GM23338 (cell line): ENCODE measurements around the gene SPATS2. TPM values are rescaled to one million over a fixed set of nuclear protein-coding genes. Genes with fewer than 3 reads are reported as not detected.

Experiments used
- ATAC-seq: fragments of 200-7000 bp; cut with Tn5 transposase; 3 replicates; pipeline ENCODE4 v1.9.1; 2020
- DNase-seq: peaks from one replicate; pipeline ENCODE4 v3.0.0-alpha.2; 2015; ENCODE audit warnings: low spot score
- H2AFZ ChIP-seq: fragments of 200-600 bp; sonication (generic); 2 replicates; pipeline ENCODE4 v1.8.0; 2016; ENCODE audit warnings: antibody characterized with exemption, mild to moderate bottlenecking, moderate library complexity
- H3F3A ChIP-seq: fragments of 200-600 bp; sonication (generic); replicated peaks from 2 replicates; pipeline ENCODE4 v1.8.0; 2017; ENCODE audit warnings: antibody characterized with exemption, mixed run types, low read depth
- H3K27ac ChIP-seq: fragments of 200-600 bp; sonication (generic); 2 replicates; pipeline ENCODE4 v1.6.1; 2016; ENCODE audit warnings: low read depth
- H3K27me3 ChIP-seq: fragments of 200-600 bp; sonication (generic); 2 replicates; pipeline ENCODE4 v1.8.0; 2016; ENCODE audit warnings: mild to moderate bottlenecking, mixed run types, moderate library complexity; ENCODE audit not compliant: insufficient read depth
- H3K36me3 ChIP-seq: fragments of 200-600 bp; sonication (generic); 2 replicates; pipeline ENCODE4 v1.8.0; 2016; ENCODE audit warnings: mild to moderate bottlenecking; ENCODE audit not compliant: insufficient read depth
- H3K4me1 ChIP-seq: fragments of 200-600 bp; sonication (generic); 2 replicates; pipeline ENCODE4 v1.8.0; 2016; ENCODE audit warnings: mild to moderate bottlenecking, moderate library complexity; ENCODE audit not compliant: insufficient read depth
- H3K4me2 ChIP-seq: fragments of 200-600 bp; sonication (generic); 2 replicates; pipeline ENCODE4 v1.7.1; 2017; ENCODE audit warnings: mixed run types
- H3K4me3 ChIP-seq: fragments of 200-600 bp; sonication (generic); 2 replicates; pipeline ENCODE4 v1.6.1; 2016; ENCODE audit warnings: mixed run types
- H3K79me2 ChIP-seq: fragments of 200-600 bp; sonication (generic); replicated peaks from 2 replicates; pipeline ENCODE4 v1.8.0; 2017; ENCODE audit warnings: mild to moderate bottlenecking; ENCODE audit not compliant: insufficient read depth
- H3K9me2 ChIP-seq: fragments of 200-600 bp; sonication (generic); 2 replicates; pipeline ENCODE4 v1.8.0; 2017; ENCODE audit not compliant: insufficient read depth
- H4K20me1 ChIP-seq: fragments of 200-600 bp; sonication (generic); replicated peaks from 2 replicates; pipeline ENCODE4 v1.8.0; 2017; ENCODE audit warnings: mild to moderate bottlenecking; ENCODE audit not compliant: insufficient read depth
- H3K27ac Mint-ChIP-seq: 2 replicates; pipeline ENCODE4 v1.8.0; 2020; ENCODE audit warnings: inconsistent platforms, mild to moderate bottlenecking, moderate library complexity, mixed read lengths
- H3K27me3 Mint-ChIP-seq: 3 replicates; pipeline ENCODE4 v1.8.0; 2022; ENCODE audit warnings: low read depth, mild to moderate bottlenecking, moderate library complexity, mixed read lengths, inconsistent platforms; ENCODE audit not compliant: insufficient read depth, poor library complexity
- H3K36me3 Mint-ChIP-seq: 3 replicates; pipeline ENCODE4 v1.8.0; 2021; ENCODE audit warnings: low read depth, mild to moderate bottlenecking, inconsistent platforms, moderate library complexity, mixed read lengths
- H3K4me1 Mint-ChIP-seq: 3 replicates; pipeline ENCODE4 v1.8.0; 2020; ENCODE audit warnings: mild to moderate bottlenecking, inconsistent platforms, mixed read lengths
- H3K4me3 Mint-ChIP-seq: 3 replicates; pipeline ENCODE4 v1.8.0; 2021; ENCODE audit warnings: moderate library complexity, mild to moderate bottlenecking, inconsistent platforms, mixed read lengths
- H3K9me3 Mint-ChIP-seq: 3 replicates; pipeline ENCODE4 v1.8.0; 2020; ENCODE audit warnings: moderate library complexity, mild to moderate bottlenecking, inconsistent platforms, mixed read lengths
- ETS1 ChIP-seq: IDR thresholded peaks from 2 replicates; pipeline ENCODE4 v1.6.1; 2016; ENCODE audit warnings: antibody characterized with exemption
- EZH2 ChIP-seq: fragments of 200-600 bp; sonication (generic); IDR thresholded peaks from one replicate; pipeline ENCODE4 v1.8.0; 2017; ENCODE audit warnings: antibody characterized with exemption, mild to moderate bottlenecking, low read depth; ENCODE audit not compliant: unreplicated experiment
- ZNF462 ChIP-seq: fragments of 250-450 bp; sonication (Bioruptor Pico); IDR thresholded peaks from 2 replicates; pipeline ENCODE4 v1.5.0; 2020; ENCODE audit warnings: mild to moderate bottlenecking, moderate library complexity
- polyA plus RNA-seq: library from polyadenylated mRNA; unstranded; fragments of >200 nt; fragmentation: Nextera tagmentation; extraction: Ambion mirVana; gene quantifications from 2 replicates; pipeline ENCODE4 v1.2.1, GENCODE V29; 2016
- total RNA-seq: library from RNA; depleted of rRNA; stranded (reverse); fragments of >200 nt; shearing (Covaris generic); gene quantifications from 2 replicates; pipeline ENCODE4 v1.2.3, GENCODE V29; 2014
- TF ChIP-seq, protein P1 (sequence below): IDR thresholded peaks from one replicate; pipeline ENCODE4 v1.6.1; 2018; ENCODE audit warnings: antibody characterized with exemption; ENCODE audit not compliant: unreplicated experiment

Gene SPATS2
- total and polyA plus RNA-seq, 2 experiments from 2014 or later, result 20.6 to 61.0 TPM

DNA sequence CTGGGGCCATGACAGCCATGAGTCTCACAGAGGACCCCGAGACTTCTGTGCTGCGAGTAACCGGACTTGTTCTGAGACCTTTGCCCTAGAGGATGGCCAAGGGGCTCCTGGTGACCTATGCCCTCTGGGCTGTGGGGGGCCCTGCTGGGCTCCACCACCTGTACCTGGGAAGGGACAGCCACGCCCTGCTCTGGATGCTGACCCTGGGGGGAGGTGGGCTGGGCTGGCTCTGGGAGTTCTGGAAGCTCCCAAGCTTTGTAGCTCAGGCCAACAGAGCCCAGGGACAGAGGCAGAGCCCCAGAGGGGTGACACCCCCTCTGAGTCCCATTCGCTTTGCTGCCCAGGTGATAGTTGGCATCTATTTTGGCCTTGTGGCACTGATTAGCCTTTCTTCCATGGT lies 18.5 kb upstream of the SPATS2 start:
- Histone ChIP-seq H2AFZ (no peak overlapping the region), H3K9me2 (no peaks in the 10 kb centered on the region), H3K36me3 (no peaks in the 10 kb centered on the region), H3K27me3 (peaks cover 88% of the 10 kb centered on the region), H3F3A (peaks cover 10% of the 10 kb centered on the region; the same call in 1 of the 2 replicates), H3K27ac (no peak overlapping the region), H3K4me1 (peaks cover 9% of the 10 kb centered on the region; the same call in 1 of the 2 replicates), H3K4me3 (no peak overlapping the region), H3K79me2 (no peaks in the 10 kb centered on the region), H4K20me1 (peaks cover 12% of the 10 kb centered on the region), H3K4me2 (no peak overlapping the region)
- no peaks in the 10 kb centered on the region for H3K36me3 Mint-ChIP-seq
- TF ChIP-seq ETS1, result no peak
- ATAC-seq (no peak), DNase-seq (no peak)
- peaks cover 19% of the 10 kb centered on the region for H3K4me1 Mint-ChIP-seq
- no peak overlapping the region for H3K4me3 Mint-ChIP-seq
- peaks cover 64% of the 10 kb centered on the region for H3K27me3 Mint-ChIP-seq
- H3K9me3 Mint-ChIP-seq, result peaks cover 3% of the 10 kb centered on the region; the same call in 2 of the 3 replicates
- no peak overlapping the region for H3K27ac Mint-ChIP-seq

DNA sequence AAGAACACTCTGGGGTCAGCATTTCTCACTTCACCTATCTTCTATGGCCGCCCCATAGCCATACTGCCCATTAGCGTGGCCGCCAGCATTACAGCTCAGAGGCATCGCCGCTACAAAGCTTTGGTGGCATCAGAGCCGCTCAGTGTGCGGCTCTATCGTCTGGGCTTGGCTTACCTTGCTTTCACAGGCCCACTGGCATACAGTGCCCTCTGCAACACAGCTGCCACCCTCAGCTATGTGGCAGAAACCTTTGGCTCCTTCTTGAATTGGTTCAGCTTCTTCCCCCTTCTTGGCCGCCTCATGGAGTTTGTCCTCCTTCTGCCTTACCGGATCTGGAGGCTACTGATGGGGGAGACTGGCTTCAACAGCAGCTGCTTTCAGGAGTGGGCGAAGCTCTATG lies 18.0 kb upstream of the SPATS2 start:
- Histone ChIP-seq H3K36me3 (no peaks in the 10 kb centered on the region), H3K9me2 (no peaks in the 10 kb centered on the region), H3K4me3 (no peak overlapping the region), H2AFZ (no peak overlapping the region), H3K4me2 (no peak overlapping the region), H3K4me1 (peaks cover 9% of the 10 kb centered on the region; the same call in 1 of the 2 replicates), H3K27me3 (peaks cover 88% of the 10 kb centered on the region), H3F3A (0 out of 2 replicates have a peak, but pooled peaks cover 7% of the 10 kb centered on the region), H4K20me1 (peaks cover 8% of the 10 kb centered on the region), H3K27ac (no peak overlapping the region), H3K79me2 (no peaks in the 10 kb centered on the region)
- ATAC-seq (no peak), DNase-seq (no peak)
- Mint-ChIP-seq H3K9me3 (peaks cover 3% of the 10 kb centered on the region; the same call in 2 of the 3 replicates), H3K4me3 (no peak overlapping the region), H3K4me1 (peaks cover 19% of the 10 kb centered on the region), H3K36me3 (no peaks in the 10 kb centered on the region), H3K27me3 (peaks cover 59% of the 10 kb centered on the region), H3K27ac (no peak overlapping the region)
- TF ChIP-seq, protein P1, sequence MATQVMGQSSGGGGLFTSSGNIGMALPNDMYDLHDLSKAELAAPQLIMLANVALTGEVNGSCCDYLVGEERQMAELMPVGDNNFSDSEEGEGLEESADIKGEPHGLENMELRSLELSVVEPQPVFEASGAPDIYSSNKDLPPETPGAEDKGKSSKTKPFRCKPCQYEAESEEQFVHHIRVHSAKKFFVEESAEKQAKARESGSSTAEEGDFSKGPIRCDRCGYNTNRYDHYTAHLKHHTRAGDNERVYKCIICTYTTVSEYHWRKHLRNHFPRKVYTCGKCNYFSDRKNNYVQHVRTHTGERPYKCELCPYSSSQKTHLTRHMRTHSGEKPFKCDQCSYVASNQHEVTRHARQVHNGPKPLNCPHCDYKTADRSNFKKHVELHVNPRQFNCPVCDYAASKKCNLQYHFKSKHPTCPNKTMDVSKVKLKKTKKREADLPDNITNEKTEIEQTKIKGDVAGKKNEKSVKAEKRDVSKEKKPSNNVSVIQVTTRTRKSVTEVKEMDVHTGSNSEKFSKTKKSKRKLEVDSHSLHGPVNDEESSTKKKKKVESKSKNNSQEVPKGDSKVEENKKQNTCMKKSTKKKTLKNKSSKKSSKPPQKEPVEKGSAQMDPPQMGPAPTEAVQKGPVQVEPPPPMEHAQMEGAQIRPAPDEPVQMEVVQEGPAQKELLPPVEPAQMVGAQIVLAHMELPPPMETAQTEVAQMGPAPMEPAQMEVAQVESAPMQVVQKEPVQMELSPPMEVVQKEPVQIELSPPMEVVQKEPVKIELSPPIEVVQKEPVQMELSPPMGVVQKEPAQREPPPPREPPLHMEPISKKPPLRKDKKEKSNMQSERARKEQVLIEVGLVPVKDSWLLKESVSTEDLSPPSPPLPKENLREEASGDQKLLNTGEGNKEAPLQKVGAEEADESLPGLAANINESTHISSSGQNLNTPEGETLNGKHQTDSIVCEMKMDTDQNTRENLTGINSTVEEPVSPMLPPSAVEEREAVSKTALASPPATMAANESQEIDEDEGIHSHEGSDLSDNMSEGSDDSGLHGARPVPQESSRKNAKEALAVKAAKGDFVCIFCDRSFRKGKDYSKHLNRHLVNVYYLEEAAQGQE, result no peak

DNA sequence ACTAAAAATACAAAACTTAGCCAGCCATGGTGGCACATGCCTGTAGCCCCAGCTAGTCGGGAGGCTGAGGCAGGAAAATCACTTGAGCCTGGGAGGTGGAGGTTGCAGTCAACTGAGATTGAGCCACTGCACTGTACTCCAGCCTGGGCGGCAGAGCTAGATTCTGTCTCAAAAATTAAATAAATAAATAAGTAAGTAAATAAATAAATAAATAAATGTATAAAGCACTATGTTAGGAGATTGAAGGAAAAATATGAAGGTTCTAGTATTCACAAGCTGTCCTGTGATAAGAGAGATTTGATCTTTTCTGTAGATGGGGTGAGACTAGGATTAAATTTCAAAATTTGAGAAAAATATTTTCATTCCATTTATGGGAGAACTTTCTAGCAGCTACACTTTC lies 14.9 kb upstream of the SPATS2 start:
- Histone ChIP-seq H2AFZ (no peak overlapping the region), H3K4me2 (no peak overlapping the region), H3K27ac (no peak overlapping the region), H3K27me3 (peaks cover 60% of the 10 kb centered on the region), H3F3A (0 out of 2 replicates have a peak, but pooled peaks cover 1% of the 10 kb centered on the region), H3K4me1 (peaks cover under 1% of the 10 kb centered on the region; the same call in 1 of the 2 replicates), H3K9me2 (no peaks in the 10 kb centered on the region), H4K20me1 (peaks cover 3% of the 10 kb centered on the region; the same call in 1 of the 2 replicates), H3K79me2 (no peaks in the 10 kb centered on the region), H3K4me3 (no peak overlapping the region), H3K36me3 (no peaks in the 10 kb centered on the region)
- no peak overlapping the region for H3K27ac Mint-ChIP-seq
- H3K4me3 Mint-ChIP-seq, result no peak overlapping the region
- ATAC-seq (no peak), DNase-seq (no peak)
- H3K9me3 Mint-ChIP-seq, result peaks cover under 1% of the 10 kb centered on the region; the same call in 2 of the 3 replicates
- peaks cover 29% of the 10 kb centered on the region for H3K27me3 Mint-ChIP-seq
- H3K36me3 Mint-ChIP-seq, result no peaks in the 10 kb centered on the region
- peaks cover 8% of the 10 kb centered on the region for H3K4me1 Mint-ChIP-seq
- TF ChIP-seq ZNF462 (CRISPR knock-in tag) (no peak), EZH2 (no peak)
